Upper lobe of left lung (tissue), 4 donors: ENCODE data around the gene LPGAT1.

Experiments
- CTCF ChIP-seq, 6 experiments: fragments of 450-650 bp in 4 of 6; fragments of 200-600 bp in 2 of 6; sonication (generic) in 2 of 6; IDR thresholded peaks; one replicate each; pipeline ENCODE4 v1.5.1; 2016 to 2019; ENCODE audit warnings: antibody characterized with exemption in 6 of 6
- EP300 ChIP-seq, 4 donors: sonication (generic); formaldehyde crosslinking; IDR thresholded peaks; one replicate each; pipeline ENCODE4 v1.5.1; 2017; ENCODE audit warnings: antibody characterized with exemption in 4 of 4, control low read depth in 2 of 4
- POLR2A ChIP-seq, 4 donors: fragments of 450-650 bp; IDR thresholded peaks; one replicate each; pipeline ENCODE4 v1.5.1; 2016 to 2017; ENCODE audit warnings: antibody characterized with exemption in 4 of 4, mild to moderate bottlenecking in 2 of 4

- TF ChIP-seq CTCF (IDR thresholded peaks at IDR 0.05) (no peak), POLR2A (IDR thresholded peaks at IDR 0.05) (no peak), EP300 (IDR thresholded peaks at IDR 0.05) (no peak)
These were observed 108.0 kb downstream of the LPGAT1 start for GRCh38 chr1:211722277-211723175.
